GM21526 (cell line): Measurements from ENCODE around the gene XRCC6.
"Not testable (repeated sequence)": the region's sequence is repeated elsewhere in the genome, so short reads cannot be mapped to it uniquely, and the experiment has no call there.

Experiments
- ATAC-seq: cut with Tn5 transposase; IDR thresholded peaks from one replicate; pipeline ENCODE4 v1.9.1; 2021; ENCODE audit warnings: moderate library complexity; ENCODE audit not compliant: unreplicated experiment, low FRiP score

XRCC6 gene

DNA sequence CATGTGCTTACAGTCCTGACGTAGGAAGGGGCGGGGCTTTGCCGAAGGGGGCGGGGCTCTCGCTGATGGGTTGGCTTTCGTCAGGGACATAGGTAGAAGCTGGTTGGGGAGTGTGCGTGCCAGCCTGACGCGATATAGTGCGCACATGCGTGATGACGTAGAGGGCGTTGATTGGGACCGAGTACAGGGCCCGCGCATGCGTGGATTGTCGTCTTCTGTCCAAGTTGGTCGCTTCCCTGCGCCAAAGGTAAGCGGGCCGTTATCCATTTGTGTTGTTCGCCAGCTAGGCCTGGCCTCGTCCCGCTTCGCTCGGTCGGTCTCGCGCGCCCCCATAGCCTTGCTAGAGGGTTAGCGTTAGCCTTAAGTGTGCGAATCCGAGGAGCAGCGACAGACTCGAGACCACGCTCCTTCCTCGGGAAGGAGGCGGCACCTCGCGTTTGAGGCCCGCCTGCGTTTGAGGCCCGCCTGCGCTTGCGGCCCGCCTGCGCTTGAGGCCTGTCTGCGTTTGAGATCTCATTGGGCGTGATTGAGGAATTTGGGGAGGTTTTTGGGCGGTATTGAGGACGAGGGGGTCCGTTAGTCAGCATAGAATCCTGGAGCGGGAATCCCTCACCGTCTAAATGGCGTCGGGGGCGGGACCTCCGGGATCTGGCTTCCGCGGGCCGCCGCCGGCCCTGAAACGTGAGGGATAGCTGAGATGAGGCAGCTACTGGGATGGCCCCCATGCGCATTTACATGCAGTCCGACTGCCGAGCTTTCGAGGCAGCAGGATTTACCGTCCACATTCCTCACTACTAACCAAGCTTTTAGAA, at the start of gene XRCC6:
XRCC6 (plus strand) TSS at position 197 of the 812 bp plus-strand sequence. CDS start 710 bp downstream, outside the sequence.
- ATAC-seq: peak; percentile 71

DNA sequence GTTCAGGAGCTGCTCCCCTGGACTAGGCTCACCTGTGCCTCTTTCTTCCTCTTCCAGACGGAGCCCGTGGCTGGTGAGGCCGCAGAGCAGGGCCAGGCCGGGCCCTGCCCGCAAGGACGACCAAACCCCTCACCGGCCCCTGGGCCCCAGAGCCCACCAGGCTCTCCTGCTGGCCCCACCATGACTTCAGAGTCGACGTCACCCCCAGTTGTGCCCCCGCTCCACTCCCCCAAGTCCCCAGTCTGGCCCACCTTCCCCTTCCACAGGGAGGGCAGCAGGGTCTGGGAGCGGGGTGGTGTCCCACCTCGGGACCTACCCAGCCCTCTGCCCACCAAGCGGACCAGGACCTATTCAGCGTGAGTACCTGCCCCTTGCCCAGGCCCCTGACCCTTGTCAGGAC, 49.3 kb upstream of the XRCC6 start:
- ATAC-seq: no peak

DNA sequence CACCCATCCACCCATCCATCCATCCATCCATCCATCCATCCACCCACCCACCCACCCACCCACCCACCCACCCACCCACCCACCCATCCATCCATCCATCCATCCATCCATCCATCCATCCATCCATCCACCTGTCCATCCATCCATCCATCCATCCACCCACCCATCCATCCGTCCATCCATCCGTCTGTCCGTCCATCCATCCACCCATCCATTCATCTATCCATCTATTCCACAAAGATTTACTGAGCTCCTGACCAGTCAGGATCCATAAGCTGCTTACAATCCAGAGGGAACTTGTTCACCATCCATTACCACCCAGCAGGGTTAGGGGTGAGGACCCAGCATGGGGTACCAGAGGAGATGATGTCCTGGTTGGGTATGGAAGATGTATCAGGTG, 48.8 kb upstream of the XRCC6 start:
- not testable (repeated sequence) for ATAC-seq

DNA sequence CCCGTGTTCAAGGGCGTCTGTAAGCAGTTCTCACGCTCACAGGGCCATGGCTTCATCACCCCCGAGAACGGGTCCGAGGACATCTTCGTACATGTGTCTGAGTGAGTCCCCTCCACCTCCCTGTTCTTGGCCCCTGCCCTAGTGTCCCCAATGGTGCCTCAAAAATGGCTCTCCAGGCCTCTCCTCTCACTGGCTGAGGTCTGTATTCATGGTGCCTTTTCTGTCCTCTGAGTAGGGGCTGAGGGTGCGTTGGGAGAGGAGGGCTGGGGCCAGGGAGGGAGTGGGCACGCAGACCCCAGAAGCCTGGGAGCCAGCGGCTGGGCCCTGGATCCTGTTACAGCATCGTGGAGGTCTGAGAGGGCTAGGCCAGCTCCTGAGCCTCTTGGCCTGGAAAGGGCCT, 47.4 kb upstream of the XRCC6 start:
- no peak for ATAC-seq

DNA sequence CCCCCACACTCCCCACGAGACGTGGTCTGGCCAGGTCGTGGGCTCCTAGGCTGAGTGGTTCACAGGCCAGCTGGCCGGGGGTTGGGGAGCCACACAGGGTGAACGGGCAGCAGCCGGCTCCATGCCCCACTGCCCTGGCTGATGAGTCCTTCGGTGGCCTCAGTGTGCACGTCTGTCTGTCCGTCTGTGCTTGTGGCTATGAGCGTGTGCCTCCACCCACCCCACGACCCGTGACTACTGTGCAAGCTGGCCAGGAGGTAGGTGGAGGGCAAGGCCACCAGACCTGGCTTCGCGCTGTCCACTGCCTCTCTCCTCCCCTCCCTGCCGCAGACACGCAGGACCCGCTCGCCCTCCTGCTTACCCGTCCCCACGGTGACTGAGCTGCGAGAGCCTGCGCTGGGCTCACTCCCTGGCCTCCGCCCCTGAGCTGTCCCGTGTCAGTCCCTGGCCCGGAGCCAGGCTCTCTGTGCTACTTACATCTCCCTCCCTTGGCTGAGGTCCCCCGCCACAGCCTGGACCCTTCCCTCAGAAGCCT, 46.2 kb upstream of the XRCC6 start:
- no peak for ATAC-seq

DNA sequence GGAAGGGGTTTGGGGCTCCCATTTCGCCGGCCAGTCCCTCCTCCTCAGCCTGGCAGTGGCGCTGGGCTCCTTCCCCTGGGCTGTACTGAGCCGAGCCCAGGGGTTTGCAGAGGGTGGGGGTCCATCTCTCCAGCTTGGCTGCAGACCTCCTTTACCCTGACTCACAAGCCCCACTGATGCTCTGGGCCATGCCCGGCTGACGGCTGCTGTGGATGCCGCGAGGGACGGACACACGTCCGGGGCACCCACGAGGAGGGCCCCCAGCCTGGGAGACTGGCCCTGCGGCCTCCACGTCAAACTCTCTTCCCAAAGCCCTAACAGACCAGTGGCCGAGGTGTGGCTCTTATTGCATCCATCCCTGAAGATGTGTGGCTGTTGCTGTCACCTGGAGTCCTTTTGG, 45.6 kb upstream of the XRCC6 start:
- ATAC-seq: no peak

DNA sequence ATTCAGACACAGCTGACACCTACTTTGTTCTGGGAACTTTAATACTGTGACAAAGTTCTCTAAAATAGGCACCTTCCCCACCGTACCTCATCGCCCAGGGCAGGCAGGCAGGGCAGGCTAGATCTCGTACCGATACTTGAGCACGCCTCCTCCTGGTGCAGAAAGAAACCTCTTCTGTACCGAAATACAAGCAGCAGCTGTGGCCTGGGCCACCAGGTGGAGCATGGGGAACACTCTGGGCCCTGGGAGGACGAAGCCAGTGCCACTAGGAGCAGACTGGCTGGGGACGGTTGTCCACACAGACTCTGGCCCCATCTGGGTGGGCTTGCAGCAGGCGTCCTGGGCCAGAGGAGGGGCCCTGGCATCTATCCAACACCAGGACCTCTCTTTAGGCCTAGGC, 44.2 kb upstream of the XRCC6 start:
- ATAC-seq: no peak

DNA sequence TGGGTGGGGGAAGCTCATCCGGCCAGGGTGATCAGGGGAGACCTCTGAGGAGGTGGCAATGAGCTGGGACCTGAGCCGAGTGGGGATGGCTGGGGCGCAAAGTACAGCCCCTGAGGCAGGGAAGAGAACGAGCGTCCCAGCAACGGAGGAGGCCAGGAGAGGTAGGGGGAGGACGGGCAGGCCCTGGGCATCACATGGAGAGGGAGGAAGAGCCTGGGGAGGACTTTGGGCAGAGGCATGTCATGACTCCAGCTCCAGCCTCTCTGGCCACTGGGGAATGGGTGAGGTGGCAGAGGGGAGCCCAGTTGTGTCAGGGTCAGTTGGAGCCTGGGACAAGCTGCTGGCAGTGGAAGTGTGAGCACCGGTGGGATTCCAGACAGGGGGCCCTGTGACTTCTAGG, 43.0 kb upstream of the XRCC6 start:
- ATAC-seq: no peak

DNA sequence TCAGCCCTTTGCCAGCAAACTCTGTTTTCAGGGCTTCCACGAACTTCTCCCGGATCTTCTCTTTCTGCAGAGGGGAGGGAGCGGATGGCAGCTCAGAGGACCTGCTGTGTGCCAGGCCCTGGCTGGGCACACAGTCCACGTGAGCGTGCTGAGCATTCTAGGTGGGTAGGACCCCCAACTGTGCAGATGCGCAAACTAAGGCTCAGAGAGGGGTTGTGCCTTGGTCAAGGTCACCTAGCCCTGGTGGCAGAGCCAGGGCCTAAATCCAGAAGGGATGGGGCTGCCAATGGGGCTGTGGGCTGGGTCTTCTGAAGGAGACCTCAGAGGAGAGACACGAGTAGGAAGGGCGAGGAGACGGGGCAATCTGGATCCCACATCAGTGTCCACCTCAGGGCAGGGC, 42.3 kb upstream of the XRCC6 start:
- ATAC-seq: no peak

DNA sequence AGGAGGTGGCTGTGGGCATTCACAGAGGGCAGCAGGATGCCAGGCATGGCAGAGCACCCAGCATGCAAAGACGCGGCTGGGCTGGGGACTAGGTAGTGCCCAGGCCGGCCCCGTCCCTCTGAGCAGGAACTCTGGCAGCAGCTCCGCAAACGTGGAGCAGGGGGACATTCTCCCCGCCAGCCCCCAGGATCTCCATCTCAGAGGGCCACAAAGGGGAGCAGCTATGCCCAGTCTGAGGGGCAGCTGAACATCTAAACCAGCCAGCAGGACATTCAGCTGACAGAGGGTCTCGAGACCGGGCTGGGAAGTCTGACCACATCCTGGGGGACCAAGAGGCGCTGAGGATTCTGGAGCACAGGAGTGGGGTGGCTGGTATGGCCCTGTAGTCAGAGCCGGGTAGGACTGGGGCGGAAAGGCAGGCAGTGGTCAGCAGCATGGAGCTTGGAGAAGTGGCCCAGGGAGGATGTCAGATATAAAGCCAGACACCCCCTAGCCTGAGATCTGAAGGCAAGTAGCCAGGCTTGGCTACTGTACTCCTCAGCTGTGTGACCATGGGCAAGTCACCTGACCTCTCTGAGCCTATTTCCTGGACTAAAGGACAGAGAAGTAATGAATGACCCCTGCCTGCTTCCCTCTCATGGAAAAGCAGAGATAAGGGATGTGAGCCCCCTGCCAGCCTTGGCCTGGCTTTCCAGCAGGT, 41.6 kb upstream of the XRCC6 start:
- no peak for ATAC-seq

DNA sequence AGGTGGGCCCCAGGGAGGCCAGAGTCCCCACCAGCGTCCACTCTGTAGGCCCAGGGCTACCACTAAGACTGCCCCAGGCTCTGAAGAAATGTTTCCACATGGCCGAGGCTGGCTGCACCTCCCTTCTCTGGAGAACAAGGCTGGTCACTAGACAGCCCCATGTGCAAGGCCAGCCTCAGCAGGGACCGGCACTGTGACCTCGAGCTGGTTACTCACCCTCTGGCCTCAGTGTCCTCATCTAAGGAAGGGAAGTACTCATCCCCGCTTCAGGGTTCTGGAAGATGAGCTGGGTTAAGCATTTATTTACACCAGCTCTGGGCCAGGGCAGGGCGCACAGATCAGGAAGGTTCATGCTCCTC, 41.1 kb upstream of the XRCC6 start:
- ATAC-seq: no peak

DNA sequence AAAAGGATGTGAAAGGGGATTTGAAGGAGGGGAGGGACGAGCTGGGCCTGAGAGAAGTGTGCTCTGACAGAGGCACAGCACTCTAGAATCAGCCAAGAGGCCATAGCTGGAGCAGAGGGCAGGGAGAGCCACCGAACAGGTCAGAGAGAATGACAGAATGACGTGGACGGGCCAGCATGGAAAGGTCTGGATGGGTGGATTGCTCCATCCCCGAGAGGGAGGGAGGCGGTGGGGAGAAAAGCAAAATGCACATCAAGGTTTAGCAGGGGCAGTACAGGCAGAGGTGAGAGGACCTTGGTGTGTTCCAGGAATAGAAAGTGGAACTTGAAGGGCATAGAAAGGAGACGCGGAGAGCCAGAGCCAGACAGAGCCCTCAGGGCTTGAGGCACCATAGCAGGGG, 38.4 kb upstream of the XRCC6 start:
- ATAC-seq: no peak

DNA sequence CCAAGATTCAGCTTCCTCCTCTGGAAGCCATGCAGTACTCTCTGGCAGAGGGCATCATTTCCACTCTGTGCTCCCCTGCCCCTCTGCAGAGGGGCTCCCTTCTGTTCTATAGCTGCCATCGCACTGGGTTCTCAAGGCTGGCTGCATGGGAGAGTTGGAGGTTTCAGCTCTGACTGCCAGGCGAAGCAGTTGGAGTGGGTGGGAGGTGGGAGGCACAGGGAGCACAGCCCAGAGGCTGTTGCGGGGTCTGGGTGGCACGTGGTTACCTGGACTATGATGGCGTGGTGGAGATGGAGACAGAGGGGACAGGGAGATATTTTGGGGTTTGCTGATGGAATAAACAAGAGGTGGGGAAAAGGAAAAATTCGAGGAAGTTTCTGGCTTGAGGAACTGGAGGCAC, 36.2 kb upstream of the XRCC6 start:
- ATAC-seq: no peak

DNA sequence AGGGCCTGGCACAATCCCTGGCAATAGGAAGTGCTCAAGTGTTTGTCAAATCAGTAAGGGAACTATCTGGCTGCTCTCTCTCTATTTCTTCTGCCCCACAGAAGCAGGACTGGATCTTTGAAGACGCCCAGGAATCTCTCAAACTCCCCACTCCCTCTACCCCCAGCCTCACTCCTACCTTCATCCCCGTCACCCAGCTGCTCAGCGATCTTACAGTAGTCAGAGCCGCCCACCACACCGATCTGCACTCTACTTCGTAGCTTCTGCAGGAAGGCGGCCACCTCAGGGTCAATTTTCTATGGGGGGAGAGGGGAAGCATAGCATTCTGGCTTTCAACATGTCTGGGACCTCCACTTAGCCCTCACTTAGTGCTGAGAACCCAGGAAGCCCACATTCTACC, 35.2 kb upstream of the XRCC6 start:
- ATAC-seq: no peak

DNA sequence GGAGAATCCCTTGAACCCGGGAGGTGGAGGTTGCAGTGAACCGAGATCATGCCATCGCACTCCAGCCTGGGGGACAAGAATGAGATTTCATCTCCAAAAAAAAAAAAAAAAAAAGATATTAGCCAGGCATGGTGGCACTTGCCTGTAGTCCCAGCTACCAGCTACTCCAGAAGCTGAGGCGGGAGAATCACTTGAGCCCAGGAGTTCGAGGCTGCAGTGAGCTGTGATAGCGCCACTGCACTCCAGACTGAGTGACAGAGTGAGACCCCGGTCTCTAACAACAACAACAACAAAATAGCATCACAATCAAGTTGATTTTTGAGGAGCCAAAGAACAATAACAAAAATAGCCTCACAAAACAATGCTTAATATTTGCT, 33.8 kb upstream of the XRCC6 start:
- ATAC-seq: no peak

DNA sequence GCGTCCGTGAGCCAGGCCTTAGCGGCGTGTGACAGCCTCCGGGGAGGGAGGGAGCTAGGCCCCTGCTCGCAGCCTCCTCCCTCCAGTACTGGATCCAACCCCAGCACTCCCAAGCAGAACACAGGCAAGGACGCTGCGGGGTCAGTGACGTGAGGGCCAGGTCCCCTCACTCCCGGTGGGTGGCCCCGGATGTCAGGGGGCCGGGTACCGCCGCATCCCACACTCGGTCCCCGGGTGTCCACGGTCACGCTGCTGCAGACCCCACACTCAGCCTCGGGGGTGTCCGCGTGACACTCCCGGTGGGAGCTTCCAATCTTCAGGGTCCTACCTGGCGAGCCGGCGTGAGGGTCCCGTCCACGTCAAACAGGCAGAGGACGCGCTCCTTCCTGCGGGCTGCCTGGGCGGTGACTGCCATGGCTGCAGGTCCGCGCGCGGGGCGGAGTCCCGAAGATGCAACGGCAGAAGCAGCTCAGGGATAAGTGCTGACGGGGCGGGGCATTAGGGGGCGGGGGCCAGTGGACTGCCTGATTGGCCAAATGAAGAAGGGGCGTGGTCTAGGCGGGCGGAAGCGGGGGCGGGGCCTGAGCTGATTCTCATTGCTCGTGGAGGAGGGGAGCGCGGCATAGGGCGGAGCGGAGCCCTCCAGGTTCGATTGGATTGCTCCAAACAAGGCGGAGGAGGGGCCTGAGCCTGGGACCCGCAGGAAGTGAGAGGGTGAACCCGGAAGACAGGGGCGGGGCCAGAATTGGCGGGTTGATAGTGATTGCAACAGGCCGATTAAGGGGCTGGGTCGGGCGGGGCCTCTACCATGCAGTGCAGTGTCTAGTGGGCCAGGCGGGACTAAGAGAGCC, 31.5 kb upstream of the XRCC6 start, which contains the start of gene PMM1:
PMM1 (minus strand) TSS at position 450 of the 851 bp plus-strand sequence; CDS start at position 415, 35 bp downstream.
- ATAC-seq: peak; percentile 87

DNA sequence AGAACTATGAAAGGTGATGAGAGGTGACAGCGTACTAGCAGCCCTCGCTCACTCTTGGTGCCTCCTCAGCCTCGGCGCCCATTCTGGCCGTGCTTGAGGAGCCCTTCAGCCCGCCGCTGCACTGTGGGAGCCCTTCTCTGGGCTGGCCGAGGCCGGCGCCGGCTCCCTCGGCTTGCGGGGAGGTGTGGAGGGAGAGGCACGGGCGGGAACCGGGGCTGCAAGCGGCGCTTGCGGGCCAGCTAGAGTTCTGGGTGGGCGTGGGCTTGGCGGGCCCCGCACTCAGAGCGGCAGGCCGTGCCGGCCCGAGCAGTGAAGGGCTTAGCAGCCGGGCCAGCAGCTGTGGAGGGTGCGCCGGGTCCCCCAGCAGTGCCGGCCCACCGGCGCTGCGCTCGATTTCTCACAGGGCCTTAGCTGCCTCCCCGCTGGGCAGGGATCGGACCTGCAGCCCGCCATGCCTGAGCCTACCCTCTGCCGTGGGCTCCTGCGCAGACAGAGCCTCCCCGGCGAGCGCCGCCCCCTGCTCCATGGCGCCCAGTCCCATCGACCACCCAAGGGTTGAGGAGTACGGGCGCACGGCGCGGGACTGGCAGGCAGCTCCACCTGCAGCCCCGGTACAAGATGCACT, 27.6 kb upstream of the XRCC6 start:
- ATAC-seq: not testable (repeated sequence)

DNA sequence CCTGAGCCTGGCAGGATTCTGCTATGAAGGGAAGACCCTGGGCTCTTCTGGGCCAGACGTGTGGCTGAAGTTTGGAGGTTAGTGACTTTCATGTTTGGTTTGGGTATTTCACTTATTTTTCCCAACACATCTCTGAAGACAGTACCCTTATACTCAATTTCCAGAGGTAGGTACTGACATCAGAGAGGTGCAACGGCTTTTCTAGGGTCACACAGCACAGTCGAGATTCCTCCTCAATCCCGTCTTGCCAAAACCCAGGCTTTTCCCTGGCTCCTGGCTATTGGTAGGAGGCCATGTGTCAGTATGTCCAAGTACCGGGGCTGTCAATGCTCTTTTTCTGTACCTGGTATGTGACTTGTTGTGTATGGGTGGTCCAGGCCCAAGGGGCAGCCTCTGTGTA, 25.4 kb upstream of the XRCC6 start:
- ATAC-seq: no peak

DNA sequence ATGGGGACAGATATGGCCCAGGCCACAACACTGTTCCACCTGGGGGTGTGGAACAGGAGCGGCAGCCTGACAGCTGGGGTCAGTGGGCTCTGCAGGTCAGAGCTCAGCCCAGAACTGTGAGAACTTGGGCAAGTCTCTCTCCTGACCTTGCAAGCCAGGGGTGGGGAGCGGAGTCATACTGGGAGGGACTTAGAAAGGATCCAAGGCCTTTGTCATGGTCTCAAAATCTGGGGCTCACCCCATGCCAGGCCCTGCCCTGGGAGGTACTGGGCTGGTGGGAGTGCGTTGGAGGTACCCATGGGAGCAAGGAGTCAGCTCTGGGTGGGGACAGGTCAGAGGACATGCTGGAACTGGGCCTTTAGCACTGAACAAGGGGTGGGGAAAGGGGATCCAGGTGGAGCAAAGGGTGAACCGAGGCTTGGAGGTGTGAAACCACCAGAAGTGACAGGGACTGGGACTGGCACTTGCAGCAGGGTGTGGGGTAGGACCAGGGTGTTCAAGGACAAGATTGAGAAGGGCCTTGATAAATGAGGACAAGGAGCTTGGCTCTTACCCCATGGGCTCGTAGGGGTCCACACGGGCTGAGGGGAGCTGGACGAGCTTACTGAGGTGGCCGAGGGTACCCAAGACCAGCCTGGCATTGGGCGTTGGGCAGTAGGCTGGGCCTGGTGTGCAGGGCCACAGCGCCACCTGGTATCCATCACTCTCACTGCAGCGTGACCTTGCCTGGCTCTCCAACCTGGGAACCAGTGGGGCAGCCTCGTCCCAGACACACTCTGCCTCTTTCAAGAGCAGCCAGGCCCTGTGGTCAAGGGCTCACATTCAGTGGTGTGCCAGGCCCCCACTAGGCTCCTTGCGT, 24.1 kb upstream of the XRCC6 start:
- ATAC-seq: no peak

DNA sequence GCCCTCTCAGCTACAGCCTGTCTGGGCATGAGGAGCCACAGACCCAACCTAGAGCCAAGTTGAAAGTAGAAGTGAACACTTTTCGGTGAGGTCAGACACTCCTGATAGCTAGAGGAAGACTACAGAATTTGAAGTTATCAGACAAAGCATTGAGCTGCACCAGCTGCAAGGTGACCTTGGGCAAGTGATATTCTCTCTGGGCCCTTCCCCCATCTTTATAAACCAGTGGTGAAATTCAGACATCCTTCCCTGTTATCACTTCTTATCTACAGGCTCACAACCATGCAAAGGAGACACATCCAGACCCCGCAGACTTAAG, 23.5 kb upstream of the XRCC6 start:
- no peak for ATAC-seq
